Measurements from ENCODE around the gene WDSUB1. TPM values are rescaled to one million over a fixed set of nuclear protein-coding genes. Genes with fewer than 3 reads are reported as not detected.

WDSUB1 gene
- total and polyA plus RNA-seq, 4 donors: 2.0 to 6.1 (median 4.4) TPM

- TF ChIP-seq MAX (IDR thresholded peaks at IDR 0.05): no peak
Observed at GRCh38 chr2:159251296-159252173, 35.0 kb downstream of the WDSUB1 start (continued).

GRCh38 chr2:159249990-159250715, 36.4 kb downstream of the WDSUB1 start:
- H3K27ac ChIP-seq (ENCODE audit: low read depth in 1 of 2, low read length in 2 of 2): no peak overlapping the region
- no peaks in the 10 kb centered on the region for H3K9me3 ChIP-seq (ENCODE audit: control insufficient read depth in 4 of 4, low read length in 3 of 4)
- no peaks in the 10 kb centered on the region for H3K27me3 ChIP-seq (ENCODE audit: control insufficient read depth in 4 of 4, insufficient read depth in 4 of 4, low read length in 3 of 4)
- DNase-seq (ENCODE audit: low spot score): no peak
- peaks cover 0 to 3% (median under 1%) of the 10 kb centered on the region in 4 donors for H3K36me3 ChIP-seq (ENCODE audit: control insufficient read depth in 4 of 4, insufficient read depth in 3 of 4, low read depth in 1 of 4, low read length in 3 of 4)
- H3K9ac ChIP-seq (ENCODE audit: low read depth in 1 of 2, low read length in 2 of 2): no peak overlapping the region
- no peak overlapping the region for H3K4me3 ChIP-seq (ENCODE audit: low read depth in 1 of 3, low read length in 3 of 3)
- peaks cover 0 to 2% (median 0%) of the 10 kb centered on the region in 4 donors for H3K4me1 ChIP-seq (ENCODE audit: control insufficient read depth in 4 of 4, insufficient read depth in 4 of 4, low read length in 3 of 4)
- no peak for TF ChIP-seq ATF3 (IDR thresholded peaks at IDR 0.05)
- no peak for TF ChIP-seq HNF4A (conservative IDR thresholded peaks at IDR 0.05)
- TF ChIP-seq SP1 (IDR thresholded peaks at IDR 0.05): no peak
- TF ChIP-seq GABPA (IDR thresholded peaks at IDR 0.05 in 1 of 2, conservative IDR thresholded peaks at IDR 0.05 in 1 of 2): no peak
- no peak for TF ChIP-seq NR2F2 (IDR thresholded peaks at IDR 0.05)
- 70% methylated on average over 7 of the region's 7 CpGs for WGBS

- Histone ChIP-seq H3K4me3 (ENCODE audit: low read depth in 1 of 3, low read length in 3 of 3) (no peak overlapping the region), H3K27ac (ENCODE audit: low read depth in 1 of 2, low read length in 2 of 2) (no peak overlapping the region), H3K9ac (ENCODE audit: low read depth in 1 of 2, low read length in 2 of 2) (no peak overlapping the region), H3K9me3 (ENCODE audit: control insufficient read depth in 4 of 4, low read length in 3 of 4) (no peaks in the 10 kb centered on the region), H3K4me1 (ENCODE audit: control insufficient read depth in 4 of 4, insufficient read depth in 4 of 4, low read length in 3 of 4) (peaks cover 0 to 4% (median 0%) of the 10 kb centered on the region in 4 donors), H3K36me3 (ENCODE audit: control insufficient read depth in 4 of 4, insufficient read depth in 3 of 4, low read depth in 1 of 4, low read length in 3 of 4) (peaks cover 0 to 3% (median 2%) of the 10 kb centered on the region in 4 donors), H3K27me3 (ENCODE audit: control insufficient read depth in 4 of 4, insufficient read depth in 4 of 4, low read length in 3 of 4) (no peaks in the 10 kb centered on the region)
- TF ChIP-seq HNF4A (conservative IDR thresholded peaks at IDR 0.05) (no peak), REST (IDR thresholded peaks at IDR 0.05) (no peak), GABPA (IDR thresholded peaks at IDR 0.05 in 1 of 2, conservative IDR thresholded peaks at IDR 0.05 in 1 of 2) (no peak), YY1 (IDR thresholded peaks at IDR 0.05) (no peak), FOXA2 (IDR thresholded peaks at IDR 0.05) (no peak), HNF4G (IDR thresholded peaks at IDR 0.05) (no peak), NR2F2 (IDR thresholded peaks at IDR 0.05) (no peak)
- WGBS: 93% methylated on average over 7 of the region's 7 CpGs
- DNase-seq (ENCODE audit: low spot score): no peak
Observed at GRCh38 chr2:159246325-159246988, 40.0 kb downstream of the WDSUB1 start.
